Prostate gland (tissue), 2 donors: ENCODE data around the gene TRIM29. TPM values are rescaled to one million over a fixed set of nuclear protein-coding genes. Genes with fewer than 3 reads are reported as not detected.

ENCODE experiments used
- DNase-seq: peaks from one replicate; pipeline ENCODE4 v3.0.0-alpha.2; 2019; ENCODE audit warnings: low spot score
- H3K27ac ChIP-seq, 2 donors: fragments of 200-600 bp; sonication (generic); 2 replicates each; pipeline ENCODE4 v1.5.1; 2017 to 2019
- H3K27me3 ChIP-seq: fragments of 200-600 bp; sonication (generic); replicated peaks from 2 replicates; pipeline ENCODE4 v1.5.1; 2019; ENCODE audit not compliant: insufficient read depth
- H3K36me3 ChIP-seq, 2 donors: fragments of 200-600 bp; sonication (generic); 1 replicate in 1 of 2; 2 replicates in 1 of 2; pipeline versions ENCODE4 v1.5.1 to v1.8.1; 2017 to 2019
- H3K4me1 ChIP-seq: fragments of 200-600 bp; sonication (generic); replicated peaks from 2 replicates; pipeline ENCODE4 v1.5.1; 2019
- H3K4me3 ChIP-seq, 2 donors: fragments of 200-600 bp; sonication (generic); 2 replicates each; pipeline ENCODE4 v1.5.1; 2017 to 2019
- H3K9me3 ChIP-seq: fragments of 200-600 bp; sonication (generic); 2 replicates; pipeline ENCODE4 v1.5.1; 2017
- CTCF ChIP-seq, 4 experiments: fragments of 200-600 bp in 2 of 4; fragments of 450-650 bp in 2 of 4; sonication (generic) in 2 of 4; IDR thresholded peaks; 1 replicate in 3 of 4; 2 replicates in 1 of 4; pipeline ENCODE4 v1.5.1; 2016 to 2019; ENCODE audit warnings: antibody characterized with exemption in 4 of 4, mild to moderate bottlenecking in 2 of 4, moderate library complexity in 2 of 4
- POLR2A ChIP-seq: fragments of 450-650 bp; IDR thresholded peaks from one replicate; pipeline ENCODE4 v1.6.1; 2016; ENCODE audit warnings: antibody characterized with exemption, mild to moderate bottlenecking
- POLR2AphosphoS5 ChIP-seq: sonication (generic); formaldehyde crosslinking; IDR thresholded peaks from one replicate; pipeline ENCODE4 v1.6.1; 2017; ENCODE audit warnings: antibody characterized with exemption
- WGBS: methylation state at CpG from one replicate; pipeline ENCODE4 v1.1.5; 2018; 5-methylcytosine and 5-hydroxymethylcytosine counted together
- intact Hi-C: fragments of 100-400 bp; cut with DNase I; formaldehyde crosslinking; loops from one replicate; pipeline ENCODE4 v1.14.2; 2022
- total RNA-seq, 2 donors: library from RNA; depleted of rRNA; stranded (reverse); fragments of >200 nt; gene quantifications; one replicate each; pipeline ENCODE4 v1.1.0, GENCODE V29; 2016

TRIM29 gene
- total RNA-seq, 2 donors from 2014 or later, result 73.7 to 126 TPM

GRCh38 chr11:120184946-120185705, 47.2 kb upstream of the TRIM29 start:
- 46% methylated on average over 7 of the region's 7 CpGs for WGBS
- no peak for DNase-seq
- no peak overlapping the region for H3K4me3 ChIP-seq
- H3K27me3 ChIP-seq, result no peaks in the 10 kb centered on the region
- intact Hi-C loops, result no loop called here
- no peaks in the 10 kb centered on the region for H3K4me1 ChIP-seq
- no peak for TF ChIP-seq POLR2A
- no peak for TF ChIP-seq CTCF (IDR thresholded peaks at IDR 0.05)
- TF ChIP-seq POLR2AphosphoS5, result no peak
- H3K27ac ChIP-seq, result peak overlapping the region; percentile 29 to 33
- H3K36me3 ChIP-seq, result no peaks in the 10 kb centered on the region
- no peaks in the 10 kb centered on the region for H3K9me3 ChIP-seq

GRCh38 chr11:120184371-120184945, 46.5 kb upstream of the TRIM29 start:
- H3K27me3 ChIP-seq, result no peaks in the 10 kb centered on the region
- no peak for TF ChIP-seq POLR2AphosphoS5
- no peak for TF ChIP-seq CTCF (IDR thresholded peaks at IDR 0.05)
- no peak for TF ChIP-seq POLR2A
- no peaks in the 10 kb centered on the region for H3K4me1 ChIP-seq
- intact Hi-C loops, result no loop called here
- peak overlapping the region; percentile 29 to 33 for H3K27ac ChIP-seq
- no peak overlapping the region for H3K4me3 ChIP-seq
- DNase-seq, result no peak
- no peaks in the 10 kb centered on the region for H3K9me3 ChIP-seq
- H3K36me3 ChIP-seq, result no peaks in the 10 kb centered on the region
- WGBS, result 72% methylated on average over 11 of the region's 11 CpGs

GRCh38 chr11:120183701-120184141, 45.8 kb upstream of the TRIM29 start:
- TF ChIP-seq CTCF (IDR thresholded peaks at IDR 0.05) (no peak), POLR2AphosphoS5 (no peak), POLR2A (no peak)
- WGBS, result 88% methylated on average over 7 of the region's 7 CpGs
- Histone ChIP-seq H3K27me3 (no peaks in the 10 kb centered on the region), H3K4me1 (no peaks in the 10 kb centered on the region), H3K9me3 (no peaks in the 10 kb centered on the region), H3K36me3 (no peaks in the 10 kb centered on the region), H3K27ac (peak overlapping the region; percentile 29 to 33), H3K4me3 (no peak overlapping the region)
- intact Hi-C loops, result no loop called here
- no peak for DNase-seq

- DNase-seq, result no peak
- no peaks in the 10 kb centered on the region for H3K9me3 ChIP-seq
- no peaks in the 10 kb centered on the region for H3K36me3 ChIP-seq
- intact Hi-C loops, result no loop called here
- WGBS, result 86% methylated on average over 5 of the region's 5 CpGs
- TF ChIP-seq POLR2AphosphoS5 (no peak), POLR2A (no peak)
- H3K27me3 ChIP-seq, result no peaks in the 10 kb centered on the region
- no peaks in the 10 kb centered on the region for H3K4me1 ChIP-seq
- no peak overlapping the region for H3K27ac ChIP-seq
- H3K4me3 ChIP-seq, result no peak overlapping the region
Measured at GRCh38 chr11:120182790-120183491, 45.0 kb upstream of the TRIM29 start.

- 34% methylated on average over 7 of the region's 7 CpGs for WGBS
- H3K36me3 ChIP-seq, result no peaks in the 10 kb centered on the region
- intact Hi-C loops, result no loop called here
- no peak for DNase-seq
- H3K27ac ChIP-seq, result no peak overlapping the region
- TF ChIP-seq CTCF (IDR thresholded peaks at IDR 0.05), result no peak
- TF ChIP-seq POLR2A, result no peak
- no peak for TF ChIP-seq POLR2AphosphoS5
- no peak overlapping the region for H3K4me3 ChIP-seq
- no peaks in the 10 kb centered on the region for H3K9me3 ChIP-seq
- no peaks in the 10 kb centered on the region for H3K4me1 ChIP-seq
- H3K27me3 ChIP-seq, result no peaks in the 10 kb centered on the region
Measured at GRCh38 chr11:120182372-120182771, 44.5 kb upstream of the TRIM29 start.
